Neural cell (in vitro differentiated cells): ENCODE data around the gene PPM1B.

ENCODE experiments used
- CTCF ChIP-seq: fragments of 450-650 bp; IDR thresholded peaks from 2 replicates; pipeline ENCODE4 v1.5.1; 2014; ENCODE audit warnings: antibody characterized with exemption, mild to moderate bottlenecking, moderate library complexity; ENCODE audit not compliant: poor library complexity, severe bottlenecking
- EZH2 ChIP-seq: fragments of 200-600, 300-800 bp; shearing (Covaris generic), sonication (generic); IDR thresholded peaks from 2 replicates; pipeline ENCODE4 v1.6.1; 2014; ENCODE audit warnings: antibody characterized with exemption, low read length, borderline replicate concordance, mild to moderate bottlenecking; ENCODE audit not compliant: insufficient read depth, poor library complexity, severe bottlenecking
- MXI1 ChIP-seq: fragments of 450-650 bp; conservative IDR thresholded peaks from 2 replicates; pipeline ENCODE4 v1.6.1; 2014; ENCODE audit warnings: antibody characterized with exemption, mild to moderate bottlenecking; ENCODE audit not compliant: poor library complexity, severe bottlenecking
- POLR2AphosphoS5 ChIP-seq: IDR thresholded peaks from 2 replicates; pipeline ENCODE4 v1.6.1; 2012
- SMC3 ChIP-seq: fragments of 450-650 bp; conservative IDR thresholded peaks from 2 replicates; pipeline ENCODE4 v1.6.1; 2014; ENCODE audit warnings: antibody characterized with exemption, mild to moderate bottlenecking, moderate library complexity; ENCODE audit not compliant: poor library complexity
- TAF1 ChIP-seq: IDR thresholded peaks from 2 replicates; pipeline ENCODE4 v1.6.1; 2012; ENCODE audit warnings: low read depth
- TF ChIP-seq, protein P1 (sequence below): IDR thresholded peaks from 2 replicates; pipeline ENCODE4 v1.6.1; 2012; ENCODE audit warnings: borderline replicate concordance

- no peak for TF ChIP-seq CTCF
- no peak for TF ChIP-seq EZH2
- TF ChIP-seq POLR2AphosphoS5 = no peak
- TF ChIP-seq, protein P1, sequence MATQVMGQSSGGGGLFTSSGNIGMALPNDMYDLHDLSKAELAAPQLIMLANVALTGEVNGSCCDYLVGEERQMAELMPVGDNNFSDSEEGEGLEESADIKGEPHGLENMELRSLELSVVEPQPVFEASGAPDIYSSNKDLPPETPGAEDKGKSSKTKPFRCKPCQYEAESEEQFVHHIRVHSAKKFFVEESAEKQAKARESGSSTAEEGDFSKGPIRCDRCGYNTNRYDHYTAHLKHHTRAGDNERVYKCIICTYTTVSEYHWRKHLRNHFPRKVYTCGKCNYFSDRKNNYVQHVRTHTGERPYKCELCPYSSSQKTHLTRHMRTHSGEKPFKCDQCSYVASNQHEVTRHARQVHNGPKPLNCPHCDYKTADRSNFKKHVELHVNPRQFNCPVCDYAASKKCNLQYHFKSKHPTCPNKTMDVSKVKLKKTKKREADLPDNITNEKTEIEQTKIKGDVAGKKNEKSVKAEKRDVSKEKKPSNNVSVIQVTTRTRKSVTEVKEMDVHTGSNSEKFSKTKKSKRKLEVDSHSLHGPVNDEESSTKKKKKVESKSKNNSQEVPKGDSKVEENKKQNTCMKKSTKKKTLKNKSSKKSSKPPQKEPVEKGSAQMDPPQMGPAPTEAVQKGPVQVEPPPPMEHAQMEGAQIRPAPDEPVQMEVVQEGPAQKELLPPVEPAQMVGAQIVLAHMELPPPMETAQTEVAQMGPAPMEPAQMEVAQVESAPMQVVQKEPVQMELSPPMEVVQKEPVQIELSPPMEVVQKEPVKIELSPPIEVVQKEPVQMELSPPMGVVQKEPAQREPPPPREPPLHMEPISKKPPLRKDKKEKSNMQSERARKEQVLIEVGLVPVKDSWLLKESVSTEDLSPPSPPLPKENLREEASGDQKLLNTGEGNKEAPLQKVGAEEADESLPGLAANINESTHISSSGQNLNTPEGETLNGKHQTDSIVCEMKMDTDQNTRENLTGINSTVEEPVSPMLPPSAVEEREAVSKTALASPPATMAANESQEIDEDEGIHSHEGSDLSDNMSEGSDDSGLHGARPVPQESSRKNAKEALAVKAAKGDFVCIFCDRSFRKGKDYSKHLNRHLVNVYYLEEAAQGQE = no peak
- no peak for TF ChIP-seq SMC3
- TF ChIP-seq TAF1 = no peak
- TF ChIP-seq MXI1 = no peak
Observed at GRCh38 chr2:44250376-44250775, 81.7 kb downstream of the PPM1B start.
